Activated naive CD8-positive, alpha-beta T cell treated with anti-CD3 and anti-CD28 coated beads, Interleukin-2, amount 10 ng/mL, durations not matched to agents 7 days and 5 days (primary cell): ENCODE data around the gene UPK3A. TPM values are rescaled to one million over a fixed set of nuclear protein-coding genes. Genes with fewer than 3 reads are reported as not detected.
"Not testable (repeated sequence)": the region's sequence is repeated elsewhere in the genome, so short reads cannot be mapped to it uniquely, and the experiment has no call there.

Experiments used
- ATAC-seq: fragments of 150-1000 bp; cut with Tn5 transposase; one replicate; pipeline ENCODE4 v1.10.0; 2021; ENCODE audit warnings: low read depth, moderate library complexity
- POLR2A ChIA-PET: fragments of 350-600 bp; sonication (Branson Sonifier 250); formaldehyde crosslinking; loops from one replicate; lab custom pipeline; 2021; ENCODE audit warnings: antibody characterized with exemption; lab: Charles Lee
- DNase-seq: peaks from one replicate; pipeline ENCODE4 v3.0.0; 2021
- H3K27ac Mint-ChIP-seq: one replicate; pipeline ENCODE4 v1.8.0; 2022; ENCODE audit warnings: mild to moderate bottlenecking, mixed read lengths
- H3K27me3 Mint-ChIP-seq: one replicate; pipeline ENCODE4 v1.8.0; 2022; ENCODE audit warnings: mild to moderate bottlenecking, moderate library complexity, mixed read lengths
- H3K36me3 Mint-ChIP-seq: one replicate; pipeline ENCODE4 v1.8.0; 2021; ENCODE audit warnings: mild to moderate bottlenecking, mixed read lengths
- H3K4me1 Mint-ChIP-seq: one replicate; pipeline ENCODE4 v1.8.0; 2021; ENCODE audit warnings: mixed read lengths
- H3K4me3 Mint-ChIP-seq: one replicate; pipeline ENCODE4 v1.8.0; 2022; ENCODE audit warnings: mild to moderate bottlenecking, moderate library complexity, mixed read lengths
- H3K9me3 Mint-ChIP-seq: one replicate; pipeline ENCODE4 v1.8.0; 2021; ENCODE audit warnings: mixed read lengths
- total RNA-seq, 2 experiments: library from RNA; stranded (reverse); gene quantifications; one replicate each; pipeline ENCODE4 v1.2.3, GENCODE V29; 2021

The UPK3A gene
- total RNA-seq, 2 experiments from 2014 or later: not detected

DNA sequence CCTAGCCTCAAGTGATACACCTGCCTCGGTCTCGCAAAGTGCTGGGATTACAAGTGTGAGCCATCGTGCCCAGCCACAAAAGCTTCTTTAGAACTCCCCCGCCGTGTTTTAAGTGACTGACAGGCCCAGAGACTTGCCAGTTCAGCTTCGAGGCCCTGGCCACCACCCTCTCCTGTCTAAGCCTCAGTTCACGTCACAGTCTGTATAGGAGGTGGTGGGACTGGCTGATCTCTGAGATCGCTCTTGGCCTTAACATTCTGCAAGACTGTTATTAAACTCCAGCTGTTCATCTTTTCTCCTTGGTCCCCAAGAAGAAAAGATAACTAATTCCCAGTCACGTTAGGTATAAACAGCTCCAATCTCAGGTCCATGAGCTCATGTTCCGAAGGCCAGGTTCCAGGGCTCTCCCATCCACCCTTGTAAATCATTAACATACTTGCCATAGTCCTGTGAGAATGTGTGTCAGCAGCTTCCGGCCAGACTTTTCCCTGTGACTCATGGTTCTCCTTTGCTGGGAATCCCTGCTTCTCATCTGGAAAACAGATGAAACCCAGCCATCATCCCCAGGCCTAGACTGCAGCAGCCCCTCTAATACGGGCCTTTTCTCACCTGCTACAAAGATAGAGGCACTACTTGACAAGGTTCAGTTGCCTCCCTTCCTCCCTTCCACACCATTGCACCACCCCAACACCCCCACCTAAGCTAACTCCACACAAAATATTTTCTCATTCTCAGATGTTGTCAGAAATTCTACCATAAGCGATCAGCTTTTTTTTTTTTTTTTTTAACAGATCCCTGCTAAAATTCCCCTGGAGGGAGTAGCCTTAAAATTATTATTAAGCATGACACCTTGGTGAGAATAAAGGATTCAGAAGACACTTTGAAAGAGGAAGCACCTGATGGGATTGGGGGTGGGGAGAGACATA lies 38.4 kb upstream of the UPK3A start:
- Mint-ChIP-seq H3K4me3 (no peak overlapping the region), H3K36me3 (no peaks in the 10 kb centered on the region), H3K27ac (no peak overlapping the region), H3K27me3 (peaks cover 3% of the 10 kb centered on the region), H3K9me3 (no peaks in the 10 kb centered on the region), H3K4me1 (peaks cover 8% of the 10 kb centered on the region)
- DNase-seq (no peak), ATAC-seq (no peak)
- POLR2A ChIA-PET: interaction anchor here (1.2 kb wide), 1 partner anchor 11 kb away, joined by 4 read pairs; no protein-coding TSS in a partner anchor

DNA sequence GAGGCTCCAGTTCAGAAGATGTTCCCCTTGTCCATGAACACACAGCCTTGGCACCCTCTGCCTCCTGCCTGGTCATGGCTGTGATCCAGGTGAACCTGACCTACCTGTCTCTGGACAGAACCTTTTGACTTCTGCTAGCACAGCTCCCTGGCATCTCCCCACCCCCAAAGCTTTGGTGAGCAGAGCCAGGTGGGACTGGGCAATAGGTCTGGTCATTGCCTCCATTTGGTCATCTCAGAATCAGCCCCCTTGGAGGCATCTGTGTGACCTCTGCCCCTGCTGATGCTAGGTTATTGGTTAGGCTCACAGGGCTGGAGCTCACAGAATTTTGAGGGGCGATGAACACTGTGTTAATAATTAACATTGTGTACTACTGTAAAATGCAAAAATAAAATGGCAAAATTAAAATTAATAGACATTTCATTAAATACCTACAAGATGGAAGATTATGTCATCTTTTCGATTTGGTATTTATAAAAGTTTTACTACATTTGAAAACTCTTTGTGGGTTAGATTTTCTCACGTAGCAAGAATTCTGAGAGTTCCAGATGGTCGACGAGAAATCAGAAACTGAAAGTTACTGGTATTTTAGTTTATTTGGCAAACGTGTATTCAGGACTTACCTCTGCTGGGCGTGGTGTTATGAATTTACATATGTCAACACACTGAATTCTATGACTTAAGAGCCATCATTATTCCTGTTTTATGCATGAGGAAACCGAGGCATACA lies 35.8 kb upstream of the UPK3A start:
- Mint-ChIP-seq H3K36me3 (no peaks in the 10 kb centered on the region), H3K4me1 (peaks cover 2% of the 10 kb centered on the region), H3K27me3 (no peaks in the 10 kb centered on the region), H3K27ac (no peak overlapping the region), H3K9me3 (no peaks in the 10 kb centered on the region), H3K4me3 (no peak overlapping the region)
- ATAC-seq: no peak
- DNase-seq: no peak
- POLR2A ChIA-PET: no interaction called here

DNA sequence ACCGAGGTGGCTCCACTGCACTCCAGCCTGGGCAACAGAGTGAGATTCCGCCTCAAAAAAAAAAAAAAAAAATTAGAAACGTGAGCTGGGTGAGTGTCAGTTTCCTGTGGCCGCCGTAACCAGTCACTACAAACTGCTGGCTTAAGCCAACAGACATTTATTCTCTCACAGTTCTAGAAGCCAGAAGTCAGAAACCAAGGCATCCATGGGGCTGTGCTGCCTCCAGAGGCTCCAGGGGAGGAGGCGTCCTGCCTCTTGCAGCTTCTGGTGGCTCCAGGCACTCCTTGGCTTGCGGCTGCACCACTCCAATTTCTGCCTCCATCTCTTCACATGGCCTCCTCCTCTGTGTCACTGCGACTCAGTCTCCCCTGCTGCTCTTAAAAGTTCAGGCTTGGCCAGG lies 32.9 kb upstream of the UPK3A start:
- ATAC-seq (no peak), DNase-seq (no peak)
- Mint-ChIP-seq H3K4me3 (no peak overlapping the region), H3K27me3 (no peaks in the 10 kb centered on the region), H3K36me3 (no peaks in the 10 kb centered on the region), H3K9me3 (no peaks in the 10 kb centered on the region), H3K4me1 (peaks cover 4% of the 10 kb centered on the region), H3K27ac (no peak overlapping the region)
- POLR2A ChIA-PET: no interaction called here

DNA sequence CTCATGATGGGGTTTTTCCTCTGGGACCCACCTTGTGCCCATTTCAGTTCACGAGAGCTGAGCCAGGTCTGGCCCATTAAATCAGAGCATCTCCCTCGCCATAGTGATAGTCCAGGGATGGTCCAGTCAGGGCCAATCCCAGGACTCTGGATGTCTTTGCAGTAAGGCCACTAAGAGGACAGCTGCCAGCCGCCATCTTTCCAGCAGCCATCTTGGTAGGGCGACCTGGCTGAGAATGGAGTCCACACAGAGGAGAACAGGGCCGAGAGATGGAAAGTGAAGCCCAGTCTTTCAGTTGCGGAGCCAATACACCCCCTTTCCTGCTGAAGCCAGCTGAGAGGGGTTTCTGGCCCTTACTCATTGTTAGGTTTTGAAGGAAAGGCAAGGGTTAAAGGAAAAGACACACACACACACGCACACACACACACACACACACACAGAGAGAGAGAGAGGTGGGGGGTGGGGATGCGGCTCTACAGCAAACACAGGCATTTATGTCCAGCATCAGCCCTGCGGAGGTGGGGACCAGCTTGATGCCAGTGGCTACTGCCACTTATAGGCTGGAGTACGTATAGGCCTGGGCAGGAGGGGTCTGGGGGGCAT lies 31.6 kb upstream of the UPK3A start:
- no peak for DNase-seq
- Mint-ChIP-seq H3K9me3 (peaks cover 3% of the 10 kb centered on the region), H3K27ac (no peak overlapping the region), H3K4me3 (no peak overlapping the region), H3K36me3 (no peaks in the 10 kb centered on the region), H3K4me1 (peaks cover 4% of the 10 kb centered on the region), H3K27me3 (no peaks in the 10 kb centered on the region)
- no peak for ATAC-seq
- POLR2A ChIA-PET: interaction anchor here (0.6 kb wide), 1 partner anchor 1510 kb away, joined by 3 read pairs; the partner anchor contains the start of gene TBC1D22A

DNA sequence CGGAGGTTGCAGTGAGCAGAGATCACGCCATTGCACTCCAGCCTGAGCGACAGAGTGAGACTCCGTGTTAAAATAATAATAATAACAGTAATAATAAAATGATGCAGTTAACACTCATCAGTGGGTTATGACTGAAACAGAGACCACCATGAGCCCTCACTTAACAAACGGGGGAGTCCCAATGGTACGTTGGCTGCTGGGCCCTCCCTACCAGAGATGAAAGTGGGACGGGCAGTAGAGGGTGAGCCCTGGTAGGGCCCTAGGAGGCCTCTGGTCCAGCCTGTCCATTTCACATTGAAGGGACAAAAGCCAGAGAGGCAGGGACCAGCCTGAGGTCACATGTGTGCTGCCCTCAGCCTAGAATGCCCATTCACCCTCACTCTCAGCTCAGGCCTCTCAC lies 30.4 kb upstream of the UPK3A start:
- DNase-seq (no peak), ATAC-seq (no peak)
- H3K9me3 Mint-ChIP-seq: peaks cover 3% of the 10 kb centered on the region
- H3K27ac Mint-ChIP-seq: no peak overlapping the region
- no peak overlapping the region for H3K4me3 Mint-ChIP-seq
- no peaks in the 10 kb centered on the region for H3K27me3 Mint-ChIP-seq
- H3K4me1 Mint-ChIP-seq: peaks cover 4% of the 10 kb centered on the region
- H3K36me3 Mint-ChIP-seq: no peaks in the 10 kb centered on the region
- POLR2A ChIA-PET: no interaction called here

DNA sequence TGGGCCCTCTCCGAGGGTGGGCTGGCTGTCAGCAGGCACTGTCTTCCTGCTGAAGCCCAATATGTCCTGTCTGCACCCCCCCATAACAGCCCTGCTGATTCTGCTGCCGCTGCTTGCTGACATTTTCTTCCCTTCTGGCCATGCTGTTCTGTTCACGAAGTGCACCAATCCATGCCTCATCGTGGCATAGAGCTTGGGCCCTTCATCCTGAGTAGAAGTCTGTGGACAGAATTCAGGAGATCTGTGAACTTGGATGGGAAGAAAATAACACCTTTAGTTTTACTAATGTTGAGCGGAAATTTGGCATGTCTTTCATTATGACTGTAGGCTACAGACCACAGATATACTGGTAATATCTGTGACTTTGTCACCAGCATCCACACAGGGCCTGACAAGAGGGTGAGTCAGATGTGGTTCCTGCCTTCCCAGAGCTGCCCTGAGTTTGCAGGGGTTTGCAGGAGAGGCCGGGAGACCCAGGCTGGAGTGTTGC lies 29.9 kb upstream of the UPK3A start:
- no peak for DNase-seq
- Mint-ChIP-seq H3K36me3 (no peaks in the 10 kb centered on the region), H3K27me3 (peaks cover 2% of the 10 kb centered on the region), H3K9me3 (peaks cover 3% of the 10 kb centered on the region), H3K27ac (no peak overlapping the region), H3K4me1 (peaks cover 4% of the 10 kb centered on the region), H3K4me3 (no peak overlapping the region)
- peak; percentile 52 for ATAC-seq
- POLR2A ChIA-PET: no interaction called here

DNA sequence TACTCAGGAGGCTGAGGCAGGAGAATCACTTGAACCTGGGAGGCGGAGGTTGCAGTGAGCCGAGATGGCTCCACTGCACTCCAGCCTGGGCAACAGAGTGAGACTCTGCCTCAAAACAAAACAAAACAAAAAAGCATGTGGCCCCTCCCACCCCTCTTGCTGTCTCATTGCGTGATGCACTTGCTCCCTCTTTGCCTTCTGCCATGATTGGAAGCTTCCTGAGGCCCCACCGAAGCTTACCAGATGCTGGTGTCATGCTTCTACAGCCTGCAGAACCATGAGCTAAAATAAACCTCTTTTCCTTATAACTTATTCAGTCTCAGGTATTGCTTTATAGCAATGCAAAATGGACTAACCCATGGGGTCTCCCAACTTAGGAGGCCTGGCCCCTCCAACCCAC lies 26.8 kb upstream of the UPK3A start:
- POLR2A ChIA-PET: not testable (repeated sequence)

DNA sequence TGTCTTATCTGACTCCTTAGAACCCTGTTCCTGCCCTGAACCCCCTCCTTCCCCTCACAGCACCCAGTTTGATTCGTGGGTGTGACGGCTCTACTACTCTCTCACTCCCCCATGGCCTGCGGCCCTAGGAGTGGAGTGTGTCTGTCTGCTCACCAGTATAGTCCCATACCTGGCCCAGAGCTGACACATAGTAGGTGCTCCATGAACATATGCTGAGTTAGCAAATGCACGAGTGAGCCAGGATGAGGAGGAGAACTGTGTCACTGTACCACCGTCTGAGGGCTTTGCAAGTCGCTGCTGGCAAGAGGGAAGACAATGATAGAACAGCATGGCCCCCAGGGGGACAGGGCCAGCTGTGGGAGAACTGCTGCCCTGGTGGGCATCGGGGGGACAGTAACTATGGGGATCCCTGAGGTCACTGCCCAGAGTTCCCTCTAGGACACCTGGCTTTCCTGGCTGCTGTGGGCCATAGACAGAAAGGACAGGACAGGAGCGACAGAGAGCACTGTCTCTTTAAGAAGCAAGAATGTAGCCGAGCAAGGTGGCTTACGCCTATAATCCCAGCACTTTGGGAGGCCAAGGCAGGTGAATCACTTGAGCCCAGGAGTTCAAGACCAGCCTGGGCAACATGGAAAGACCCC lies 24.9 kb upstream of the UPK3A start:
- H3K27me3 Mint-ChIP-seq: peaks cover 20% of the 10 kb centered on the region

More for the DNA sequence above, 26.8 kb upstream of the UPK3A start:
- DNase-seq, H3K9me3 Mint-ChIP-seq, H3K4me1 Mint-ChIP-seq, ATAC-seq, H3K27me3 Mint-ChIP-seq, H3K36me3 Mint-ChIP-seq, H3K4me3 Mint-ChIP-seq, H3K27ac Mint-ChIP-seq: not testable (repeated sequence)

DNA sequence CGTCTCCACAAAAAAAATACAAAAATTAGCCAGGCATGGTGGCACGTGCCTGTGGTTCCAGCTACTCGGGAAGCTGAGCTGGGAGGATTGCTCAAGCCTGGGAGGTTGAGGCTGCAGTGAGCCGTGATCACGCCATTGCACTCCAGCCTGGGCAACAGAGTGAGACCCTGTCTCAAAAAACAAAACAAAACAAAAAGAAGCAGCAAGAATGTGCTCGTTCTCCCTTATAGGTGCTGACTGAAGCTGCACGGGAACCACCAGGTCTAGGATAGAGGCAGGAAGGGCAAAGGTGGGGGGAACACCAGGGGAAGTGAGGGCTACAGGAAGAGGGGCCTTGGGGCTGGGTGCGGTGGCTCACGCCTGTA lies 24.4 kb upstream of the UPK3A start:
- H3K27ac Mint-ChIP-seq, ATAC-seq, H3K4me3 Mint-ChIP-seq, POLR2A ChIA-PET, H3K36me3 Mint-ChIP-seq, H3K4me1 Mint-ChIP-seq, H3K9me3 Mint-ChIP-seq, DNase-seq: not testable (repeated sequence)
- peaks cover 22% of the 10 kb centered on the region for H3K27me3 Mint-ChIP-seq

More for the DNA sequence above, 24.9 kb upstream of the UPK3A start:
- ATAC-seq: no peak
- Mint-ChIP-seq H3K9me3 (peaks cover 3% of the 10 kb centered on the region), H3K27ac (no peak overlapping the region), H3K4me3 (no peak overlapping the region), H3K4me1 (peaks cover 6% of the 10 kb centered on the region), H3K36me3 (no peaks in the 10 kb centered on the region)
- no peak for DNase-seq
- POLR2A ChIA-PET: no interaction called here

DNA sequence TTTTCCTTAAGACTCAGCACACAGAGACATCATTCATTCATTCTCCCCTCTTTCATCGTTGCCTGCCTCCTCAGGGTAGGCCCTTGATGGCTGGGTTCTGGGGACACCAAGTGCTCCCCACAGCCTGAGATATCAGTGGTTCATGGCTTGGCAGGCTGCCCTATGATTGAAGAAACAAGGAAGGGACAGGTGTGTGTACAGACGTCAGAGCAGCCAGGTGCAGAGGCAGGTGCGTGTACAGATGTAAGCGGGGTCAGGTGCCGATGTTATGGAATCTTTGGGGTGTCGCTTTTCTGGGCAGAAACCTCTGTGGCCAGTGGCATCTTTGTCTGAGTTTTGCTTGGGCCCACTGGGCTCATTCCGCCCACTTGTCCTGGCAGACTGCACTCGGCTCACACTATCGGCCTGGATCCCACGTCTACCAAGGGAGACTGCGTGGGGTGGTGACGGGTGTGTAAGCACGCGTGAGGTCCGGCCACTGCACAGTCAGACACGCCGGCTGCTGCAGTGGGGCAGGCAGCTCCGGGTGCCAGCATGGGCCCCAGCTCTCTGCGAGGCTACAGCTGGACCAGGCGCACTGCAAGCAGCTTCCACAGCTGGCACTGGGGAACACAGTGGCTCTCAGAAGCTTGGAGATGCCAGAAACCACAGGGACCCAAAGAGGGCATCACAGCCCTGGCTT lies 23.2 kb upstream of the UPK3A start:
- Mint-ChIP-seq H3K9me3 (peaks cover 3% of the 10 kb centered on the region), H3K36me3 (no peaks in the 10 kb centered on the region), H3K27me3 (peaks cover 32% of the 10 kb centered on the region), H3K27ac (no peak overlapping the region), H3K4me1 (peaks cover 3% of the 10 kb centered on the region), H3K4me3 (no peak overlapping the region)
- ATAC-seq: no peak
- DNase-seq: no peak
- POLR2A ChIA-PET: interaction anchor here (0.7 kb wide), 1 partner anchor 164 kb away, joined by 4 read pairs; no protein-coding TSS in a partner anchor

DNA sequence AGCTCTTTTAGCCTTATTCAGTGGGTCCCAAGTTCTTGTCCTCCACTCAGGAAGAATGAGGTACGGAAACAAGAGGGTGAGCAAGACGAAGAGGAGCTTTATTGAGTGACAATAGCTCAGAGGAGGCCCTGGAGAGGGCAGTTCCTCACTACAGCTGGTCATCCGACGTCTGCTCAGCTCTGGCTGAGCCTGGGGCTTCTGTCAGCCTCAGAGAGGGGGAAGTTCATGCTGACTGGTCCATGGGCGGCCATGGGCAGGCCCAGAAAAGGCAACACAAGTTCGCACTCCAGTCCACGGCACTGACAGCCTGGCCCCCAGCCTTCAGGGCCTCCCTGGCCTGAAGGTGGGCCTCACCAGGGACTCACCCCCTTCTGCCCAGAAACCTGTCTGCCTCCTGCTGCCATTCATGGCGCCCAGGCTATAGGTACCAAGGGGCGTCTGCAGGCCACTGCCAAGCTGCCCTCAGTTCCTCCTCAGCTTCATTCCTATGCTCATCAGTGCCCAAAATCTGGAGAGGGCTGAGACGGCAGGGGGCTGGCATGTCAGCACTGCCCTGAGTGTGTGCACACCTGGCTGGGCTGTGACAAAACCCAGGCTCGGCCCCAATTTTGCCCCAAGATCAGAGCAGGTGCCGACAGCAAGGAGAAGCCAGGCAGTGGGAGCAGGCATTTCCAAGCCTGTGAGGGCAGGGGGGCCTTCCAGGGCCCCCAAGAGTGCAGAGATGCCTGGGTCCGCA lies 22.4 kb upstream of the UPK3A start:
- Mint-ChIP-seq H3K9me3 (peaks cover under 1% of the 10 kb centered on the region), H3K36me3 (no peaks in the 10 kb centered on the region), H3K4me3 (no peak overlapping the region), H3K27ac (no peak overlapping the region), H3K4me1 (peaks cover 3% of the 10 kb centered on the region), H3K27me3 (peaks cover 37% of the 10 kb centered on the region)
- DNase-seq (no peak), ATAC-seq (no peak)
- POLR2A ChIA-PET: no interaction called here

DNA sequence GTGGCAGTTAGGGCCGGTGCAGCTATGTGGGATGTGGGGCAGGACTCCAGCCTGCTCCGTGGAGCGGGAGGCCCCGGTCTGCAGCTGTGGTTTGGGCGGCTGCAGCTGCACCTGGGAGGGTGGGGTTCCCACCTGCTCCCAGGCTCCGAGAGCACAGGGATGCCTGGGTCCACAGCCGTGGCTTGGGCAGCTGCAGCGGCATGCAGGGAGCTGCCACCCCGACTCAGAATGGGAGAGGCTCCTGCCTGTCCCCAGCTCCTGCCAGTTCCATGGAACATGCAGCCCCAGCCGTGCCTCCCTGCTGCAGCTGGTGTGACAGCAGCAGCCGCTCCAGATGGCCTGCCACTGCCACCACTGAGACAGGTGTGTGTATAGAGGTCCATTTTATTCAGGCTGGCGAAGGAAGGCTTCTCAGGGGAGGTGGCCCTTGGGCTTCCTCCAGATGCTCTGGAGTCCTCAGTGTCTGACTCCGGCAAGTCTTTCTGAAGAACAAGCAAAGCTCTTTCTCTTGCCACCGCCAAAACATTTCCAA lies 21.8 kb upstream of the UPK3A start:
- no peaks in the 10 kb centered on the region for H3K9me3 Mint-ChIP-seq
- POLR2A ChIA-PET: no interaction called here
- no peak for DNase-seq
- H3K27me3 Mint-ChIP-seq: peaks cover 41% of the 10 kb centered on the region
- no peak overlapping the region for H3K27ac Mint-ChIP-seq
- H3K36me3 Mint-ChIP-seq: no peaks in the 10 kb centered on the region
- H3K4me3 Mint-ChIP-seq: no peak overlapping the region
- no peak for ATAC-seq
- H3K4me1 Mint-ChIP-seq: peaks cover 3% of the 10 kb centered on the region
